Neural cell (in vitro differentiated cells): ENCODE results near the gene HMCES. TPM values are rescaled to one million over a fixed set of nuclear protein-coding genes. Genes with fewer than 3 reads are reported as not detected.

ENCODE experiments used
- H2AFZ ChIP-seq: fragments of 200-600, 300-800 bp; sonication (generic), shearing (Covaris generic); 2 replicates; pipeline ENCODE4 v1.6.0; 2014; ENCODE audit warnings: low read depth, mild to moderate bottlenecking, antibody characterized with exemption, low read length, moderate library complexity
- H3F3A ChIP-seq: fragments of 200-600 bp; shearing (Covaris generic); 2 replicates; pipeline ENCODE4 v1.6.1; 2016; ENCODE audit warnings: mild to moderate bottlenecking, moderate library complexity, mixed read lengths, antibody characterized with exemption, low read length; ENCODE audit not compliant: insufficient read depth, poor library complexity, severe bottlenecking
- H3K27ac ChIP-seq: fragments of 200-600, 300-800 bp; sonication (generic), shearing (Covaris generic); 2 replicates; pipeline ENCODE4 v1.5.1; 2014; ENCODE audit warnings: mild to moderate bottlenecking, low read length, moderate library complexity
- H3K27me3 ChIP-seq: fragments of 300-800, 200-600 bp; sonication (generic), shearing (Covaris generic); 2 replicates; pipeline ENCODE4 v1.6.0; 2014; ENCODE audit warnings: mild to moderate bottlenecking, low read depth, low read length, moderate library complexity; ENCODE audit not compliant: insufficient read depth
- H3K36me3 ChIP-seq: fragments of 300-800, 200-600 bp; sonication (generic), shearing (Covaris generic); 2 replicates; pipeline ENCODE4 v1.5.1; 2014; ENCODE audit warnings: mild to moderate bottlenecking, antibody characterized with exemption, low read length, moderate library complexity; ENCODE audit not compliant: insufficient read depth
- H3K4me2 ChIP-seq: fragments of 300-800, 200-600 bp; sonication (generic), shearing (Covaris generic); 2 replicates; pipeline ENCODE4 v1.6.0; 2014; ENCODE audit warnings: mild to moderate bottlenecking, low read length
- H3K4me3 ChIP-seq: fragments of 300-800, 200-600 bp; sonication (generic), shearing (Covaris generic); 2 replicates; pipeline ENCODE4 v1.5.1; 2014; ENCODE audit warnings: mild to moderate bottlenecking, low read length, moderate library complexity
- H3K79me2 ChIP-seq: fragments of 200-600 bp; shearing (Covaris generic); replicated peaks from 2 replicates; pipeline ENCODE4 v1.6.0; 2014; ENCODE audit warnings: mild to moderate bottlenecking, low read length, moderate library complexity; ENCODE audit not compliant: insufficient read depth
- H3K9ac ChIP-seq: fragments of 300-800, 200-600 bp; sonication (generic), shearing (Covaris generic); 2 replicates; pipeline ENCODE4 v1.6.1; 2016; ENCODE audit warnings: mild to moderate bottlenecking, low read length, mixed read lengths
- H3K9me2 ChIP-seq: fragments of 200-600 bp; shearing (Covaris generic); 2 replicates; pipeline ENCODE4 v1.6.1; 2016; ENCODE audit warnings: mild to moderate bottlenecking, low read length, mixed read lengths; ENCODE audit not compliant: insufficient read depth
- H3K9me3 ChIP-seq: fragments of 200-600, 300-800 bp; sonication (generic), shearing (Covaris generic); 2 replicates; pipeline ENCODE4 v1.6.1; 2016; ENCODE audit warnings: mild to moderate bottlenecking, mixed run types, low read length, moderate library complexity, mixed read lengths
- H4K20me1 ChIP-seq: fragments of 200-600 bp; shearing (Covaris generic); 2 replicates; pipeline ENCODE4 v1.6.1; 2016; ENCODE audit warnings: mild to moderate bottlenecking, mixed run types; ENCODE audit not compliant: insufficient read depth
- CTCF ChIP-seq: fragments of 450-650 bp; IDR thresholded peaks from 2 replicates; pipeline ENCODE4 v1.5.1; 2014; ENCODE audit warnings: antibody characterized with exemption, mild to moderate bottlenecking, moderate library complexity; ENCODE audit not compliant: poor library complexity, severe bottlenecking
- EP300 ChIP-seq: fragments of 450-650 bp; conservative IDR thresholded peaks from 2 replicates; pipeline ENCODE4 v1.6.1; 2014; ENCODE audit warnings: antibody characterized with exemption, mild to moderate bottlenecking, moderate library complexity; ENCODE audit not compliant: poor library complexity, severe bottlenecking
- EZH2 ChIP-seq: fragments of 200-600, 300-800 bp; shearing (Covaris generic), sonication (generic); IDR thresholded peaks from 2 replicates; pipeline ENCODE4 v1.6.1; 2014; ENCODE audit warnings: antibody characterized with exemption, low read length, borderline replicate concordance, mild to moderate bottlenecking; ENCODE audit not compliant: insufficient read depth, poor library complexity, severe bottlenecking
- MXI1 ChIP-seq: fragments of 450-650 bp; conservative IDR thresholded peaks from 2 replicates; pipeline ENCODE4 v1.6.1; 2014; ENCODE audit warnings: antibody characterized with exemption, mild to moderate bottlenecking; ENCODE audit not compliant: poor library complexity, severe bottlenecking
- POLR2AphosphoS5 ChIP-seq: IDR thresholded peaks from 2 replicates; pipeline ENCODE4 v1.6.1; 2012
- RAD21 ChIP-seq: fragments of 450-650 bp; conservative IDR thresholded peaks from 2 replicates; pipeline ENCODE4 v1.6.1; 2014; ENCODE audit warnings: antibody characterized with exemption, mild to moderate bottlenecking, moderate library complexity
- REST ChIP-seq: IDR thresholded peaks from 2 replicates; pipeline ENCODE4 v1.6.1; 2012; ENCODE audit warnings: borderline replicate concordance
- SMC3 ChIP-seq: fragments of 450-650 bp; conservative IDR thresholded peaks from 2 replicates; pipeline ENCODE4 v1.6.1; 2014; ENCODE audit warnings: antibody characterized with exemption, mild to moderate bottlenecking, moderate library complexity; ENCODE audit not compliant: poor library complexity
- TAF1 ChIP-seq: IDR thresholded peaks from 2 replicates; pipeline ENCODE4 v1.6.1; 2012; ENCODE audit warnings: low read depth
- polyA plus RNA-seq: library from polyadenylated mRNA; depleted of rRNA; stranded (reverse); fragments of >200 nt; gene quantifications from 2 replicates; pipeline ENCODE4 v1.2.3, GENCODE V29; 2014

Gene HMCES
- polyA plus RNA-seq, 1 donor from 2014 or later, result 23.0 TPM

- H3K9me3 ChIP-seq, result no peaks in the 10 kb centered on the region
These were observed 45.1 kb upstream of the HMCES start for GRCh38 chr3:129233538-129233937.

GRCh38 chr3:129234441-129234840 lies 44.2 kb upstream of the HMCES start:
- no peak overlapping the region for H2AFZ ChIP-seq

More at GRCh38 chr3:129233538-129233937, 45.1 kb upstream of the HMCES start:
- H3K27me3 ChIP-seq, result no peaks in the 10 kb centered on the region
- H4K20me1 ChIP-seq, result no peaks in the 10 kb centered on the region
- no peak overlapping the region for H3K4me2 ChIP-seq
- H3K4me3 ChIP-seq, result no peak overlapping the region
- no peak overlapping the region for H2AFZ ChIP-seq
- H3K27ac ChIP-seq, result no peak overlapping the region
- no peaks in the 10 kb centered on the region for H3K79me2 ChIP-seq
- TF ChIP-seq TAF1, result no peak
- TF ChIP-seq EZH2, result no peak
- TF ChIP-seq RAD21, result no peak
- no peak for TF ChIP-seq MXI1
- TF ChIP-seq POLR2AphosphoS5, result no peak
- no peak for TF ChIP-seq CTCF
- TF ChIP-seq SMC3, result no peak
- TF ChIP-seq REST, result no peak
- no peak for TF ChIP-seq EP300
- H3F3A ChIP-seq, result no peaks in the 10 kb centered on the region
- H3K9ac ChIP-seq, result no peak overlapping the region
- no peaks in the 10 kb centered on the region for H3K36me3 ChIP-seq
- H3K9me2 ChIP-seq, result no peaks in the 10 kb centered on the region

More at GRCh38 chr3:129234441-129234840, 44.2 kb upstream of the HMCES start:
- no peak overlapping the region for H3K27ac ChIP-seq
- no peaks in the 10 kb centered on the region for H3F3A ChIP-seq
- H3K36me3 ChIP-seq, result no peaks in the 10 kb centered on the region
- H3K27me3 ChIP-seq, result no peaks in the 10 kb centered on the region
- no peaks in the 10 kb centered on the region for H3K9me2 ChIP-seq
- H3K9ac ChIP-seq, result no peak overlapping the region
- no peaks in the 10 kb centered on the region for H3K79me2 ChIP-seq
- H3K4me2 ChIP-seq, result no peak overlapping the region
- H4K20me1 ChIP-seq, result no peaks in the 10 kb centered on the region
- TF ChIP-seq CTCF (no peak), EP300 (no peak), POLR2AphosphoS5 (no peak), SMC3 (no peak), TAF1 (no peak), REST (no peak)
- H3K4me3 ChIP-seq, result no peak overlapping the region
- no peaks in the 10 kb centered on the region for H3K9me3 ChIP-seq
